Stimulated activated naive CD4-positive, alpha-beta T cell (primary cell): Measurements from ENCODE around the gene LRRC8D.

Experiments
- DNase-seq, 6 experiments: peaks; one replicate each; lab custom pipeline; 2025; lab: John Stamatoyannopoulos, UW

The LRRC8D gene

GRCh38 chr1:89870998-89871397, 50.2 kb downstream of the LRRC8D start:
- DNase-seq = peak in 3 of 6 experiments; percentile 59 to 69 (median 64)

- no peak for DNase-seq
Observed at GRCh38 chr1:89871768-89872473, 51.1 kb downstream of the LRRC8D start.

DNA sequence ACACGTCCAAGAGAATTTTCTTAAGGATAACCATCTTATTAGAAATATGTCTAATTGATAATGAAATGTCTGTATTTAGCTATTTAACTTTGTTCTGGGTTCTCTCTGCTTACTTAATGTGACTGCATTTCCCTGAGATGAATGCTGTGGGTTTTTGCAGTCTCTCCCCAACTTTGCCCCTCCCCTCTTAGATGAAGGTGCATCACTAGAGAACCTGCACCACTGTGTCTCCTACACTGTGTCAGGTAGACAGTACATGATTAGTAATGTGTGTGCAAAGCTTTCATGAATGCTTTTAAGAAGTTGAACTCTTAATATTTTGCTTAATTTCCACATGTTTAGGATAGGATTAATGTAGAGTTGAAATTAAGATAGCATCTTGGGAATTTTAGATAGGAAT, 51.7 kb downstream of the LRRC8D start:
- no peak for DNase-seq

DNA sequence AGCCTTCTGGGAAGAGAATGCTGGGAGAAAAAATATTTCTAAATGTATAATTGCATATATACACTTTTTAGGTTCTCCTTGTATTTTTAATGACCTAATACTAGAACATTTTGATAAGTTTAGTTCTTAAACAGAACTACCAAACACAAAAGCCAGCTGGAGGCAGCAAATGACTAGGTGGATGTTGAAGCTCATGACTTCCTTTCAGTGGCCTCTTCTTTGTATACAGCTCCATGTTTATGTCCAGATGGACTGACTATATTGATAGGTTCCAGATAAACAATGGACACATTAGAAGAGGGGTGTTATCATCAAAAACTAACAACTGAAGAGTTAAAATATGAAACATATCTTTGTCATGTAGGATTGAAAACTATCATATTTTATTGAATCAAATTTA, 52.5 kb downstream of the LRRC8D start:
- no peak for DNase-seq

- peak in 2 of 6 experiments; percentile 7 to 12 for DNase-seq
Observed at GRCh38 chr1:89873770-89874169, 52.9 kb downstream of the LRRC8D start.

- no peak for DNase-seq
Observed at GRCh38 chr1:89876463-89876862, 55.6 kb downstream of the LRRC8D start.

DNA sequence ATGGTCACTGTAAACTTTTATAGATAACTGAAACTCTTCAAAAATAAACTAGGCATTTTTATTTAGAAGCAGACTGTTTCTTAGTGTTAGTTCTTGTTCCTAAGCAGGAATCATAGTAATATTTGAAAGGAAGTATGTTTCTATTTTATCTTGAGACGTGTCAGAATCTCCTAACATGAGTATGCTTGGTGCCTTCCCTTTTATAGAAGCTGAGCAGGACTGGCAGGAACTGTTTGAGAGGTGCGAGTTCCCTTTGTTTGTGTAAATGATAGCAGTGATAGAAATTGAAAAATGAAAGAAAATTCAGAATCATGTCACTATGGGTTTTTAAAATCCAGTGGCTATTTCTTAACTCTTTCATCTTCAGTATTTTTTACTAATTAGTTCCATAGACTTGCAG, 56.9 kb downstream of the LRRC8D start:
- DNase-seq = no peak

DNA sequence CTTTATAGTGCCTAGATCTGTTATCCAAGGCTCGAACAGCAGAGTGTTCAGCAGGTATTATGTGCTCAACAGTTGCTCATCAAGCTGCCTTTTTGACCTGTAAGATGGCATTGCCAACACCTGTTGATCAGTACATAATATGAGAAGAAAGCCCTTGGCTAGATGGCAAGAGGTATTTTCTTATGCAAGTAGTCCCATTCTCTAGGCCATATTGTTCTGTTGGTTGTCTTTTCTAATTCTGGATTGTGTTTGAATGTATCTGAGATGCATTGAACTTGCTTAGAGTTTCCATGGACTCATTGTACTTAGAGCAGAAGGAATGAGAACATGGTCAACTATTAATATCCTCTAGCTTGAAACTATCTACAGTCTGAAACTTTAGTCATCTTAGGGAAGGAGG, 57.4 kb downstream of the LRRC8D start:
- DNase-seq = no peak

DNA sequence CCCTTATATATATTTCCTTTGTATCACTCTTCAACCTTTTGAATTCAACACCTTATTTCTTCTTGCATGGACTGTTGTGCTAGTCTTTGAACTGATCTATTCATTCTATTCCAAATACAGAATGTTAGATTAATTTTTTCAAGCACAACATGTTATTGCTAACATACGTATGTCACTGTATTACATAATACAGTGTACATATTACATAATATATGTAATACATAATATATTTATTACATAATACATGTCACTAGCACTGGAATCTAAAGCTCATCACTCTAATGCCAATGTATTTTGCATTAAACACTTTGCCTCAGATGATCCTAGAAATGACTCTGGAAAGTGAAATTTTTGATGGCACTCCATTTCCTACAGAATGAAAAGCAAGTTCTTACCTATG, 59.8 kb downstream of the LRRC8D start:
- DNase-seq = no peak

DNA sequence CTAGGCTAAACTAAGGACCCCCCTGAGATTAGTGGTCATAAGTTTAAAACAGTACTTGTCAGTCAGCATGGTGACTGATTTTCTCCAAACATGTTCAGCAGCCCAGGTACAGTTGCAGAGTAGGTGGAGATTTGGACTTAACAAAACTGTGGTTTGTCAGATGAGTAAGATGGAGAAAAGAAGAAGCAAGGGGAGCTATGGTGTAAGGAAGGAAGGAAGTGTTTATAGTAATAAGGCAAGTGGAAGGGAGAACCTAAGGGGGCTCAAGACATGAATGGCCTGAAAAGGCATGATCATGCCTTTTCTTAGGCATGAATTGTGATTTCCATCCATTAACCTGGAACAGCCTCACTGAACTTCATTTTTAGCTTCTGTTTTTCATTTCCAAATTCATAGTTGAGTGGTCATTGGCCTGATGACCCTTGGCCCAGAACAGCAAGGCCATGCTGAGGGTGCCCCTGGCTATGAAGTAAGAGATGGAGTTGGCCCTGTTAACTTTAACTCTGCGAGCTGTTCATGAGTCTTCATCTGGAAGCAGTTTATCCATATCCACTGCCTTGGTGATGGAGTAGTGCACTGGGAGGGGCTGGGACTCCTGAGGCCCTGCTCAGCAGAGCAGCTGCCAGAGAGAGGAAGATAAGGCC, 60.7 kb downstream of the LRRC8D start:
- no peak for DNase-seq

GRCh38 chr1:89882348-89883029, 61.7 kb downstream of the LRRC8D start:
- no peak for DNase-seq

- no peak for DNase-seq
Observed at GRCh38 chr1:89883030-89883379, 62.2 kb downstream of the LRRC8D start.

DNA sequence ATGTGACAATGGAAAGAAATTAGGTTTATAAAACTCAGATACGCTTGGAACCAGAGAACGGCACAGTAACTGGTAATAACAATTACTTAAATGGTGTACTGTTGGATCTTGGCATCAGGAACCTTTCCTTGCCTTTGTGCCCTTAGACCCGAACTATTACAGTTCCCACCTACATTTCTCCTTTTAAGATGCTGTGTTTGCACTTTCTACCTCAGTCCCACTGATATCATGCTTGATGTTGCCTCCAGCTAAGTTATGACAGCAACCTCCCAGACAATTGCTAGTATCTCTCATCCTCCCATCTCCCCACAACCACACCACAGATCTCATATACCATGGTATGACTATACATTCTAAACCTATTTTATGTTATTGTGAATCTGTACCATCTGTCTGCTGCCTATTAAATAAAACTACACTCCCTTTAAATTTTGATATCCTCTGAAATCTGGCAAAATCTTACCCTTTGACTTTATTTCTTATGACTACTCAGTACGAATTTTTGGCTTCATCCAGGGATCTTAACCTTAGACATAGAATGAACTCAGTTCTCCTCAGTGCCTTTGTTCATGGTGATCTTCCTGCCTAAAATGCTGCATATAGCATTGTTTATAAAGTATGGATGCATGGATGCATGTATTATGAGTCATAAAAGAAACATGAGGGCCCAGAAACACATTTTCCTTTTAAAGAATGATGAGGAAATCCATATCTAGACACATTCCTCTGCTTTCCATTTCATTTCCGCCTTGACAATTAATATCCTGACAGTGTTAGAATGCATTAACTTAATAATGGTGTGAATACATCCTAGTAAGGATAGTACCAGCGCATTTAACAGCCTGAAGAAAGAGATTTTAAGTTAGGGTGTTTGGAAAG, 64.1 kb downstream of the LRRC8D start:
- no peak for DNase-seq

DNA sequence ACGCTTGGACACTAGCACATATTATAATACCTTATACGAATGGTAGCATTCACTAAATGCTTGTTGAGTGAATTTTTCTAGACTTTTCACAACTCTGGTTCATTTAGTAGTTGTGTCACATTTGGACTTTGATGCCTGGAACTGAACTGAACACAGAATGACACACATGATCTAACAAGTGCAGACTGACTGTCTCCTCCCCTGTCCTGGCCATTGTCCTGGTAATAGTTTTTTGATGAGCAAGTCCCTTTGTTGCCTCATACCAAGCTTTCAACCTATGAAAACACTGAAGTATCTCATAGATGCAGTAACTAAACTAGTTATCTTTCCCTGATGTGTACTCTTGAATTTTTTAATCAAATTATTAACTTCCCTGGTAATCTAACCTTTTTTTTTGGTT, 66.4 kb downstream of the LRRC8D start:
- DNase-seq = no peak

- no peak for DNase-seq
Observed at GRCh38 chr1:89887713-89888112, 66.9 kb downstream of the LRRC8D start.

DNA sequence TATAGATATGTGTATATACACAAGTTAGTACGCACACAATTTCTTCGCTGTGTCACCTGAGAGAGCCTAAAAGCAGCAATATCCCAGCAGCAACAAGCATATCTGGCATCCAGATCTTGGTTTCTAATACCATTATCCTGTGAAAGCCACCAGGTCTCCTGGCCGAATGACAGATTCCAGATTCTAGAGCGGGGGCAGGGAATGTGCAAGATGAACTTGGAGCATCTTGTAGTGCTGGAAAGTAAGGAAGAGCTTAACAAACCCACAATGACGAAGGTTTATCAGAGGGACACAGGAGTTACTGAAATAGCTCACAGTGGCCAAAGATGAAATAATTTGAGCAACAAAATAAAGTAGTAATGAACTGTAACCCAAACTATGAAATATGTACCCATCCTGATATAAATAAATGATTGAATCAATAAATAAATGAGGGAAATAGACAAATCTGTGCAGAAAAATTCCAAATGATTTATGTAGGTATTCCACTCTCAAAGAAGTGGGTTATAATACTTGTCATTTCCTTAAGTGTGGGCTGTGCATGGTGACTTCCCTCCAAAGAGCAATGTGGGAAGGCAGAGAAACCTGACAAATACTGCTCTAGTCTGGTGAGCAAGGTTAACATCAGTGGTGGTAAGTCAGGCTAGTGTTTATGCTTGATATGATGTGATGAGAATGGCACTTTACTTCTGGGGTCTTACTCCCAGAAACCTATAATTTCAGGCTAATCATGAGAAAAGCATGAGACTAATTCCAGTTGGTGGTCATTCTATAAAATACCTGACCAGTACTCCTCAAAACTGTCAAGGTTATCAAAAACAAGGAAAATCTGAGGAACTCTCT, 67.9 kb downstream of the LRRC8D start:
- DNase-seq = no peak

- DNase-seq = no peak
Observed at GRCh38 chr1:89889323-89889615, 68.4 kb downstream of the LRRC8D start.

GRCh38 chr1:89890085-89890752, 69.4 kb downstream of the LRRC8D start:
- DNase-seq = no peak

DNA sequence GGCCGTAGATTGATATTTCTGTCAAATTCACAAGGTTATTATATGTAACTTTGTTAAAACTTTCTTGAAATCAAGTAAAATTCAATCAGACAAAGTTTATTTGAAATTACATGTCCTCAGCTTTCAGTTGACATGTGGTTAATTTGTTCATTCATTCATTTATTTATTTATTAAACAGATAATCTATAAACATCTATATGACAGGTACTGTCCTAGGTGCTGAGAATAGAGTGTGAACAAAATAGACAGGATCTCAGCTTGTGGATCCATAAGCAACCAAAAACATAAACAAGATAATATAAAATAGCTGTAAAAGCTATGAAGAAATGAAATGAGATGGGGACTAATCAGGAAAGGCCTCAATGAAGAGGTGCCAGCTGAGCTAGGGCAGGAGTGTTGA, 72.0 kb downstream of the LRRC8D start:
- no peak for DNase-seq

DNA sequence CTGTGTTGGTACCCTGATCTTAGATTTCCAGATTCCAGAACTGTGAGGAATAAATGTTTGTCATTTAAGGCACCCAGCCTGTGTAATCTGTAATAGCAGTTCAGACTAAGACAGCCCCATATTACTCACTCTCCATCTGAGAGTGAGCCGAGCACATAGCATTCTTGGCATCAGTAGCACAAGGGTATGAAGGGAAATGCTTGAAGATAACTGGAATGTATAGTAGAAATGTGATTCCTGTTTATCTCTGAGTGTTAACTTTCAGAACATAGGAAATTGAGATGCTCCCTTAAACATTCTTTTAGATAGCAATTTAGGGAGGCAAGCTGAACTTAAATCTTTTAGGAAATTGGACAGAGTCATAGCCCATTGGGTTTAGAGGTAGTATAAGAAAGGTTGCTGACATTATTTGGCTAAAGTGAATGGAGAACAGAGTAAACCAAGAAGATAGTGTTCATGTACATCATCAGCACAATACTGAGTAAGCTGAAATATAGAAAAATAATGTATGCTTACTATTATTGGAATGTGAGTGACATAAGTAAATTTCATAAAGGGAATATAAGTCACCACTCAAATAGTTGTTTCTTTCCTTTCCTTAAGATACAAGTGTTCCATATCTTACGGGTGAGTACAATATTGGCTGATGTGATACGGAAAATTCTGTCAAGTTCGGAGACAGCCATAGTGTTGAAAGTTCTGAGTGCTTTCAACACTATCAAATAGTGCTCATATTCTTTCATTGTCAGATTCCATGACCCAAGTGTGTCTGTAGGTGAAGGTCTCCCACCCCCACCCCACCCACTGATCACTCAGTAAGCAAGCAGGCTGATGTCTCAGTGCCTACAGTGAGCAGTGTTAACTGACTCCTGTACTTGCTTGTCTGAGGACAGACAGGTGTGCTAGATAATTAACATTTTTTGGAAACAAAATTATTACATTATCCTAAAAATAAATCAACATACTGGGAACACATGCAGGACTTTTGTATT, 73.7 kb downstream of the LRRC8D start:
- no peak for DNase-seq
